OCI-LY1 (cell line): ENCODE data around the gene SYT7.

Source experiments
- EZH2 ChIP-seq: fragments of 200-600 bp; sonication (generic), shearing (Covaris generic); IDR thresholded peaks from 2 replicates; pipeline ENCODE4 v1.8.0; 2017; ENCODE audit warnings: borderline replicate concordance, mixed run types, mild to moderate bottlenecking, antibody characterized with exemption, low read length, moderate library complexity, mixed read lengths
- TF ChIP-seq, protein P1 (sequence below): fragments of 200-600 bp; sonication (generic), shearing (Covaris generic); IDR thresholded peaks from 2 replicates; pipeline ENCODE4 v1.5.1; 2017; ENCODE audit warnings: mild to moderate bottlenecking, antibody characterized with exemption, low read length, moderate library complexity, mixed read lengths

DNA sequence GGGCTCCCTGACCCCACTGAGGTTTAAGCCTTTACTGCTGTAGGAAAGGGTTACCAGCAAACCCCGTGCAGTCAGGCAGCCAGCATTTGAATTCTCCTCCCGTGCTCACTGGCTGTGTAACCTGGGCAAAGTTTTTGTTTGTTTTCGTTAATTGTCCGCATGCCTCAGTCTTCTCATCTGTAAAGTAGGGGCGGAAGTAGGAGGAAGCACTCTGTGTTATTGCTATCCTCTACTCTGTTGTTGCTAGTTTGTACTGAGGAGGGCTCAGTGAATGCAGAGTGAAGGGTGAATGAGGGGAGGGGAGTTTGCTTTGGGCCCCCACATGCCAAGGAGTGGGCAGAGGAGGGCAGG lies 14.0 kb upstream of the SYT7 start:
- TF ChIP-seq, protein P1, sequence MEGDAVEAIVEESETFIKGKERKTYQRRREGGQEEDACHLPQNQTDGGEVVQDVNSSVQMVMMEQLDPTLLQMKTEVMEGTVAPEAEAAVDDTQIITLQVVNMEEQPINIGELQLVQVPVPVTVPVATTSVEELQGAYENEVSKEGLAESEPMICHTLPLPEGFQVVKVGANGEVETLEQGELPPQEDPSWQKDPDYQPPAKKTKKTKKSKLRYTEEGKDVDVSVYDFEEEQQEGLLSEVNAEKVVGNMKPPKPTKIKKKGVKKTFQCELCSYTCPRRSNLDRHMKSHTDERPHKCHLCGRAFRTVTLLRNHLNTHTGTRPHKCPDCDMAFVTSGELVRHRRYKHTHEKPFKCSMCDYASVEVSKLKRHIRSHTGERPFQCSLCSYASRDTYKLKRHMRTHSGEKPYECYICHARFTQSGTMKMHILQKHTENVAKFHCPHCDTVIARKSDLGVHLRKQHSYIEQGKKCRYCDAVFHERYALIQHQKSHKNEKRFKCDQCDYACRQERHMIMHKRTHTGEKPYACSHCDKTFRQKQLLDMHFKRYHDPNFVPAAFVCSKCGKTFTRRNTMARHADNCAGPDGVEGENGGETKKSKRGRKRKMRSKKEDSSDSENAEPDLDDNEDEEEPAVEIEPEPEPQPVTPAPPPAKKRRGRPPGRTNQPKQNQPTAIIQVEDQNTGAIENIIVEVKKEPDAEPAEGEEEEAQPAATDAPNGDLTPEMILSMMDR, result no peak
- TF ChIP-seq EZH2, result no peak
